GM10847 (cell line): ENCODE data around the gene STC2.

Source experiments
- POLR2A ChIP-seq: IDR thresholded peaks from 2 replicates; pipeline ENCODE4 v1.6.1; 2011; ENCODE audit not compliant: insufficient read length; ENCODE audit errors: extremely low read depth

Gene STC2

DNA sequence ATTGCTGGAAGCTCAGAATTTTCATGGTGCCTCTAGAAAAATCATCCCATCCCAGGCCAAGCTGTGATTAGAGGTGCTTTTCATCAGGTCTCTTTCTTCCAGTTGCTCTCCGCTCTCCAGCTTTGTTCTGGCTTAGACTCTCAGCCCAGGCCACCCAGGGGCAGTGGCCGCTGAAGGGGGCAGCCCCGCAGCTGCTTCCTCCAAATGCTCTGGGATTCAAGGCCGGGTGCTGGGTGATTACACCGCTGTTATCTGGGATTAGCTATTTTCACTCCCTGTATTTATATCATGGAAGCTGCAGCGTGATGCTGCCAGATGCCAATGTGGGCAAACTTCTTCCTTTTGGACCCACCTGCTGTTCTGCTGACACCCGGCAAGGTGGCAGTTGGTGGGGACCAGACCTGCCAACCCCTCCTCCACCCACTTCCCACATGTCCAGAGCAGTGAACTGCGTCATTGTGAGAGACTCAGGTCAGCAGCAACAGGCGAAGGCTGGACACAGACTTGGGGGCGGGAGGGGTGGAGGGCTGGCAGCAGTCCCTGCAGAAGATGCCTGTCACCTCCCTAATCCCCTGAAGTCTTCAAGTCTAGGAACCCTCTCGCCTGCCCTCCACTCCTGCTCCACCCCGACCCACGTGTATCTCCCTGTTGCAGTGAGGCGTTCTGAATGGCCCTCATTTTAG, 59.3 kb downstream of the STC2 start:
- TF ChIP-seq POLR2A = no peak

DNA sequence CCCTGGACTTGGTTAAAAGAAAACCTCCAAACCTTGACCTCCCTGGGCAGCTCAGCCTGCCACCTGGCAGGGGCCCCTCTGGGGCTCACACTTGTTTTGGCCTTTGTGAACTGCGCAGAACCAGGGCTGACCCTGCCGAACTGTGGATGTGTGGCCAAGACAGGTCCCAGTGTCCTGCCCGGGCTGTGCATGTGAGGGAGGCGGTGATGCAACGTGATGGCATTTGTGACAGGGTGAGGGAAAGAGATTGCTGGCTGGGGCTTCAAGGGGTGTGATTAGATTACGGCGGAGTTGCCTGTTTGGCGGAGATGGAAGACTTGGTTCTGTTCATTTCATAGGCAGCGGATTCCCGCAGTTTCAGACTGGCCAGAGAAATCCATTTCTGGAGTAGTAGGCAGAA, 62.8 kb downstream of the STC2 start:
- no peak for TF ChIP-seq POLR2A
